Measurements from ENCODE around the gene NDOR1. TPM values are rescaled to one million over a fixed set of nuclear protein-coding genes. Genes with fewer than 3 reads are reported as not detected.

The NDOR1 gene
- total RNA-seq, 4 donors from 2014 or later: 9.0 to 16.6 (median 15.4) TPM

- DNase-seq: no peak
- TF ChIP-seq POLR2A (IDR thresholded peaks at IDR 0.05) (no peak), CTCF (IDR thresholded peaks at IDR 0.05) (no peak)
- 68 to 79% methylated on average over 14 to 19 of the region's 29 CpGs for WGBS, 2 donors
- Histone ChIP-seq H3K36me3 (no peaks in the 10 kb centered on the region), H3K9me3 (no peaks in the 10 kb centered on the region), H3K4me3 (replicated peaks in 1 of 3) (no peak overlapping the region), H3K27ac (no peak overlapping the region), H3K27me3 (no peaks in the 10 kb centered on the region), H3K4me1 (peaks cover 23 to 34% of the 10 kb centered on the region in 2 donors)
- intact Hi-C loops (cut with DNase I): loop anchor here (5.0 kb wide), 1 partner anchor 41 kb away; the partner anchor contains the start of genes ANAPC2 and SSNA1
Measured at GRCh38 chr9:137228506-137228967, 23.0 kb downstream of the NDOR1 start.

- Histone ChIP-seq H3K27me3 (no peaks in the 10 kb centered on the region), H3K27ac (no peak overlapping the region), H3K4me3 (replicated peaks in 1 of 3) (no peak overlapping the region), H3K4me1 (peaks cover 18 to 30% of the 10 kb centered on the region in 2 donors), H3K36me3 (no peaks in the 10 kb centered on the region), H3K9me3 (no peaks in the 10 kb centered on the region)
- no peak for DNase-seq
- intact Hi-C loops (cut with DNase I): loop anchor here (5.0 kb wide), 1 partner anchor 42 kb away; the partner anchor contains the start of genes ANAPC2 and SSNA1
- 67 to 68% methylated on average over 11 to 17 of the region's 27 CpGs for WGBS, 2 donors
- TF ChIP-seq POLR2A (IDR thresholded peaks at IDR 0.05) (no peak), CTCF (IDR thresholded peaks at IDR 0.05) (no peak)
Measured at GRCh38 chr9:137228968-137229896, 23.7 kb downstream of the NDOR1 start.

GRCh38 chr9:137229903-137230704 lies 24.6 kb downstream of the NDOR1 start:
- 50 to 71% methylated on average over 9 to 14 of the region's 31 CpGs for WGBS, 2 donors
- H3K9me3 ChIP-seq: no peaks in the 10 kb centered on the region
- H3K36me3 ChIP-seq: no peaks in the 10 kb centered on the region
- intact Hi-C loops (cut with DNase I): loop anchor here (5.0 kb wide), 2 partner anchors 43 to 113 kb away; partner anchors contain the start of genes ANAPC2 and SSNA1
- DNase-seq: no peak
- H3K4me1 ChIP-seq: peaks cover 18 to 26% of the 10 kb centered on the region in 2 donors
- TF ChIP-seq POLR2A (IDR thresholded peaks at IDR 0.05) (no peak), CTCF (IDR thresholded peaks at IDR 0.05) (no peak)
- no peaks in the 10 kb centered on the region for H3K27me3 ChIP-seq
- H3K4me3 ChIP-seq (replicated peaks in 1 of 3): no peak overlapping the region
- H3K27ac ChIP-seq: no peak overlapping the region

- no peak for DNase-seq
- Histone ChIP-seq H3K4me1 (peaks cover 18 to 26% of the 10 kb centered on the region in 2 donors), H3K9me3 (no peaks in the 10 kb centered on the region), H3K36me3 (no peaks in the 10 kb centered on the region), H3K27me3 (no peaks in the 10 kb centered on the region), H3K4me3 (replicated peaks in 1 of 3) (no peak within 1 kb of the TSS), H3K27ac (no peak within 1 kb of the TSS)
- TF ChIP-seq POLR2A (IDR thresholded peaks at IDR 0.05) (no peak), CTCF (IDR thresholded peaks at IDR 0.05) (no peak)
- intact Hi-C loops (cut with DNase I): loop anchor here (5.0 kb wide), 1 partner anchor 114 kb away; no protein-coding TSS in a partner anchor
- WGBS, 2 donors: 79 to 85% methylated on average over 5 to 12 of the region's 14 CpGs
Measured at GRCh38 chr9:137230705-137231371, 25.3 kb downstream of the NDOR1 start, which contains the start of gene SLC34A3. TSS of gene SLC34A3 (plus strand) at chr9:137230901. CDS start at chr9:137231703, 802 bp downstream.

Measured in thyroid gland (tissue), 4 donors.